HepG2 (cell line): ENCODE measurements around the gene PIAS3. TPM values are rescaled to one million over a fixed set of nuclear protein-coding genes. Genes with fewer than 3 reads are reported as not detected.
A peak's percentile ranks its signal among the peaks of the same experiment; 100 is the strongest.

Source experiments
- ATRX ChIP-seq: sonication (generic); formaldehyde crosslinking; IDR thresholded peaks from 2 replicates; pipeline ENCODE4 v1.4.0; 2020; ENCODE audit warnings: missing genetic modification reagents, borderline replicate concordance
- IRX3 ChIP-seq: sonication (generic); formaldehyde crosslinking; IDR thresholded peaks from 2 replicates; pipeline ENCODE4 v1.8.1; 2023; ENCODE audit warnings: mild to moderate bottlenecking, low read depth, missing genetic modification reagents, borderline replicate concordance
- MZF1 ChIP-seq: sonication (generic); formaldehyde crosslinking; IDR thresholded peaks from 2 replicates; pipeline ENCODE4 v1.8.1; 2023; ENCODE audit warnings: mild to moderate bottlenecking, missing genetic modification reagents, borderline replicate concordance
- NFATC3 ChIP-seq: sonication (generic); formaldehyde crosslinking; IDR thresholded peaks from 2 replicates; pipeline ENCODE4 v1.5.1; 2020; ENCODE audit warnings: mild to moderate bottlenecking, missing genetic modification reagents
- NFKB2 ChIP-seq: sonication (generic); formaldehyde crosslinking; IDR thresholded peaks from 2 replicates; pipeline ENCODE4 v1.4.0; 2020; ENCODE audit warnings: missing genetic modification reagents, borderline replicate concordance
- SALL2 ChIP-seq: sonication (generic); formaldehyde crosslinking; IDR thresholded peaks from 2 replicates; pipeline ENCODE4 v1.8.1; 2023; ENCODE audit warnings: mild to moderate bottlenecking, missing genetic modification reagents, inconsistent platforms
- SNAPC4 ChIP-seq: sonication (generic); formaldehyde crosslinking; IDR thresholded peaks from 2 replicates; pipeline ENCODE4 v1.4.0; 2020; ENCODE audit warnings: mild to moderate bottlenecking, missing genetic modification reagents
- SP5 ChIP-seq: IDR thresholded peaks from 2 replicates; pipeline ENCODE4 v1.6.1; 2016; ENCODE audit warnings: low read depth, borderline replicate concordance
- SRSF9 ChIP-seq: fragments of 200-400 bp; formaldehyde crosslinking; IDR thresholded peaks from 2 replicates; pipeline ENCODE4 v1.6.1; 2018; ENCODE audit warnings: borderline replicate concordance, mild to moderate bottlenecking, low read depth, low read length; ENCODE audit not compliant: insufficient read depth, poor library complexity, severe bottlenecking
- YEATS4 ChIP-seq: sonication (generic); formaldehyde crosslinking; IDR thresholded peaks from 2 replicates; pipeline ENCODE4 v1.4.0; 2020; ENCODE audit warnings: missing genetic modification reagents, borderline replicate concordance
- ZNF142 ChIP-seq: sonication (generic); formaldehyde crosslinking; IDR thresholded peaks from 2 replicates; pipeline ENCODE4 v1.4.0; 2020; ENCODE audit warnings: missing genetic modification reagents
- ZNF20 ChIP-seq: sonication (generic); formaldehyde crosslinking; IDR thresholded peaks from 2 replicates; pipeline ENCODE4 v1.4.0; 2020; ENCODE audit warnings: mild to moderate bottlenecking, moderate library complexity, missing genetic modification reagents
- ZNF282 ChIP-seq: fragments of 450-650 bp; IDR thresholded peaks from 2 replicates; pipeline ENCODE4 v1.6.1; 2018; ENCODE audit not compliant: partially characterized antibody
- ZNF30 ChIP-seq: sonication (generic); formaldehyde crosslinking; IDR thresholded peaks from 2 replicates; pipeline ENCODE4 v1.5.0; 2020; ENCODE audit warnings: mild to moderate bottlenecking, missing genetic modification reagents
- ZNF44 ChIP-seq: sonication (generic); formaldehyde crosslinking; IDR thresholded peaks from 2 replicates; pipeline ENCODE4 v1.5.1; 2020; ENCODE audit warnings: mild to moderate bottlenecking, missing genetic modification reagents
- polyA plus RNA-seq, 8 experiments: library from polyadenylated mRNA; depleted of rRNA in 3 of 8; stranded (reverse) in 7 of 8; unstranded in 1 of 8; fragments of >200 nt; fragmentation: Illumina TruSeq in 4 of 8; extraction: Trizol in 4 of 8; gene quantifications; 2 replicates each; pipeline versions ENCODE4 v1.2.1 to v1.2.3, GENCODE V29; 2011 to 2016; ENCODE audit warnings: low read depth in 4 of 8, missing spikeins in 1 of 8, mixed read lengths in 1 of 8; ENCODE audit not compliant: insufficient read depth in 1 of 8
- total RNA-seq, 5 experiments: library from RNA; depleted of rRNA; stranded (reverse); fragments of >200 nt; fragmentation: Illumina TruSeq; extraction: Trizol; gene quantifications; 2 replicates each; pipeline ENCODE4 v1.2.3, GENCODE V29; 2016; ENCODE audit warnings: low read depth in 1 of 5
- TF ChIP-seq, protein P1 (sequence below): IDR thresholded peaks from 2 replicates; pipeline ENCODE4 v1.6.1; 2012; ENCODE audit warnings: low read depth, low read length, improper control_type of control experiment

PIAS3 gene
- total and polyA plus RNA-seq, 2 of the 13 experiments (the other 11 are each of a cell fraction or from before 2014, with no cell fraction given) = 3.7 to 8.0 TPM

- no peak for TF ChIP-seq SNAPC4
- no peak for TF ChIP-seq SALL2
- no peak for TF ChIP-seq ZNF30
- peak; percentile 78 for TF ChIP-seq YEATS4
- no peak for TF ChIP-seq SRSF9
- no peak for TF ChIP-seq ATRX (CRISPR knock-in tag)
- no peak for TF ChIP-seq MZF1 (CRISPR knock-in tag)
- TF ChIP-seq, protein P1, sequence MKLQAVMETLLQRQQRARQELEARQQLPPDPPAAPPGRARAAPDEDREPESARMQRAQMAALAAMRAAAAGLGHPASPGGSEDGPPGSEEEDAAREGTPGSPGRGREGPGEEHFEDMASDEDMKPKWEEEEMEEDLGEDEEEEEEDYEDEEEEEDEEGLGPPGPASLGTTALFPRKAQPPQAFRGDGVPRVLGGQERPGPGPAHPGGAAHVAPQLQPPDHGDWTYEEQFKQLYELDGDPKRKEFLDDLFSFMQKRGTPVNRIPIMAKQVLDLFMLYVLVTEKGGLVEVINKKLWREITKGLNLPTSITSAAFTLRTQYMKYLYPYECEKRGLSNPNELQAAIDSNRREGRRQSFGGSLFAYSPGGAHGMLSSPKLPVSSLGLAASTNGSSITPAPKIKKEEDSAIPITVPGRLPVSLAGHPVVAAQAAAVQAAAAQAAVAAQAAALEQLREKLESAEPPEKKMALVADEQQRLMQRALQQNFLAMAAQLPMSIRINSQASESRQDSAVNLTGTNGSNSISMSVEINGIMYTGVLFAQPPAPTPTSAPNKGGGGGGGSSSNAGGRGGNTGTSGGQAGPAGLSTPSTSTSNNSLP = no peak
- TF ChIP-seq ZNF282 = no peak
- peak; percentile 69 for TF ChIP-seq ZNF142 (CRISPR knock-in tag)
- peak; percentile 74 for TF ChIP-seq SP5 (CRISPR knock-in tag)
- TF ChIP-seq ZNF20 (CRISPR knock-in tag) = no peak
- peak; percentile 91 for TF ChIP-seq NFKB2 (CRISPR knock-in tag)
- peak; percentile 95; the same call in 1 of the 2 replicates for TF ChIP-seq ZNF44 (CRISPR knock-in tag)
- no peak for TF ChIP-seq IRX3 (CRISPR knock-in tag)
- TF ChIP-seq NFATC3 (CRISPR knock-in tag) = no peak
These were observed 35.0 kb downstream of the PIAS3 start, which contains the start of the genes POLR3C and RNF115 (continued) for GRCh38 chr1:145823565-145824498.
